Subcutaneous adipose tissue (tissue), 4 donors: Measurements from ENCODE around the gene PDHX. TPM values are rescaled to one million over a fixed set of nuclear protein-coding genes. Genes with fewer than 3 reads are reported as not detected.

Experiments
- CTCF ChIP-seq: fragments of 450-650 bp; IDR thresholded peaks from one replicate; pipeline ENCODE4 v1.5.1; 2016; ENCODE audit warnings: low read depth, mild to moderate bottlenecking, control low read depth, antibody characterized with exemption, moderate library complexity
- total RNA-seq, 4 donors: library from RNA; depleted of rRNA; stranded (reverse); fragments of >200 nt; gene quantifications; one replicate each; pipeline ENCODE4 v1.1.0, GENCODE V29; 2016

PDHX gene
- total RNA-seq, 4 donors from 2014 or later = 34.8 to 52.0 (median 46.1) TPM

- TF ChIP-seq CTCF = no peak
Measured at GRCh38 chr11:34970480-34970879, 54.1 kb downstream of the PDHX start.

GRCh38 chr11:34971928-34972327, 55.5 kb downstream of the PDHX start:
- no peak for TF ChIP-seq CTCF

- TF ChIP-seq CTCF = no peak
Measured at GRCh38 chr11:34972366-34972765, 55.9 kb downstream of the PDHX start.

GRCh38 chr11:34972892-34973291, 56.5 kb downstream of the PDHX start:
- TF ChIP-seq CTCF = no peak

GRCh38 chr11:34975482-34975881, 59.1 kb downstream of the PDHX start:
- no peak for TF ChIP-seq CTCF

GRCh38 chr11:34976496-34977088, 60.2 kb downstream of the PDHX start:
- no peak for TF ChIP-seq CTCF

GRCh38 chr11:34977089-34977912, 60.9 kb downstream of the PDHX start:
- TF ChIP-seq CTCF = no peak
